ENCODE measurements around the gene MYADM. TPM values are rescaled to one million over a fixed set of nuclear protein-coding genes. Genes with fewer than 3 reads are reported as not detected.
"Not testable (repeated sequence)": the region's sequence is repeated elsewhere in the genome, so short reads cannot be mapped to it uniquely, and the experiment has no call there.

The MYADM gene
- total RNA-seq, 1 experiment from 2014 or later: 39.0 TPM

DNA sequence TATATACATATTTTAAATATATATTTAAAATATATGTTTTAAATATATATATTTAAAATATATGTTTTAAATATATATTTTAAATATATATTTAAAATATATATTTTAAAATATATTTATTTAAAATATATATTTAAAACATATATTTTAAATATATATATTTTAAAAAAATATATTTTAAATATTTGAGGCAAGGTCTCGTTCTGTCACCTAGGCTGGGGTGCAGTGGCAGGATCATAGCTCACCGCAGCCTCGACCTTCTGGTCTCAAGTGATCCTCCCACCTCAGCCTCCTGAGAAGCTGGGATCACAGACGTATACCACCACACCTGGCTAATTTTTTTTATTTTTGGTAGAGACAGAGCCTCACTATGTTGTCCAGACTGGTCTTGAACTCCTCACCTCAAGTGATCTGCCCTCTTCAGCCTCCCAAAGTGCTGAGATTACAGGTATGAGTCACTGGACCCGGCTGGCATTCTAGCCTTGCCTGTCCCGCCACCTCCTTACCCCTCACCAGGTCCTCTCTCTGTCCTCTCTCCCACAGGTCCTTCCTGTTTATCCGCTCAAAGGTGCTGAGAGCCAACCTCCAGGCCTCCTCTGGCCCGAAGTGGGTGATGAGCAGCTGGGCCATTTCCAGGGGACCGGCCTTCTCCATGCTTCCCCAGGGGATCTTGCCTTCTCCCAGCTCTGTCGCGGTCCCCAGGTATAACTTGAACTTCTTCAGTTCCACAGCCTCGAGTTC is 44.1 kb upstream of the MYADM start:
- no peak for TF ChIP-seq CTCF (IDR thresholded peaks at IDR 0.05; ENCODE audit: unreplicated experiment)
- Mint-ChIP-seq H3K27ac (ENCODE audit: low read depth, unreplicated experiment) (no peak overlapping the region), H3K4me1 (ENCODE audit: insufficient read depth, unreplicated experiment) (no peaks in the 10 kb centered on the region), H3K4me3 (ENCODE audit: unreplicated experiment) (no peak overlapping the region), H3K27me3 (ENCODE audit: insufficient read depth, unreplicated experiment) (no peaks in the 10 kb centered on the region), H3K9me3 (ENCODE audit: unreplicated experiment) (peaks cover 4% of the 10 kb centered on the region), H3K36me3 (ENCODE audit: insufficient read depth, unreplicated experiment) (no peaks in the 10 kb centered on the region)
- no peak for DNase-seq (ENCODE audit: unreplicated experiment)
- ChIA-PET POLR2A (interaction anchor here (0.6 kb wide), 1 partner anchor 298 kb away, joined by 3 read pairs; no protein-coding TSS in a partner anchor), CTCF (interaction anchor here (0.9 kb wide), 1 partner anchor 28 kb away, joined by 4 read pairs; no protein-coding TSS in a partner anchor)
- BruUV-seq (replicated peaks): no TSS peak
- intact Hi-C loops (cut with micrococcal nuclease): no loop called here

DNA sequence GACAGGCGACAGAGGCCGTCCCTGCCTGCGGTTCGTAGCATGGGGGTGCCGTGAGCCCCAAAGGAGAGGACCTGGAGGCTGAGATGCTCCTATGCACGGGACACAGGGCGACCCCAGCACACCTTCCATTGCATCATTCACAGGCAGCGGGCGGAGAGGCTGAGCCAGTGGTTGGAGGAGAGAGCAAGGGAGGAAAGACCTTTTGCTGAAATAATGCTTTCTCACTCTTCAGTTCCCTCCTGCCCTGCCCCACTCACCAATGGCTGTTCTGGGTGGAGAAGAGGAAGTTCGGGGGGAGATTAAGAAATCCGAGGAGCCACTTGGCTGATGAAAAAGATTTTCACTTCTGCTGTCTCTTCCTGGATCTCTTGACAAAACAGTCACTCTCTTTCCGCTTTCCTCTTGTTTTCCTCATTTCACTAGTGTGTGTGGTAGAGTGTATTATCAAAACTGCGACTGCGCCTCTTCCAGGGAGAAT is 43.5 kb upstream of the MYADM start, which contains the start of gene NLRP12:
Gene NLRP12, minus strand, starts transcription at position 181 of the 478 bp plus-strand sequence. Its CDS starts 140 bp downstream, at position 41.
- H3K36me3 Mint-ChIP-seq (ENCODE audit: insufficient read depth, unreplicated experiment): no peaks in the 10 kb centered on the region
- CTCF ChIA-PET: interaction anchor here (0.6 to 0.9 kb wide), 2 partner anchors 28 to 586 kb away, joined by 3 to 4 read pairs; no protein-coding TSS in a partner anchor
- intact Hi-C loops (cut with micrococcal nuclease): no loop called here
- DNase-seq (ENCODE audit: unreplicated experiment): no peak
- no peaks in the 10 kb centered on the region for H3K4me1 Mint-ChIP-seq (ENCODE audit: insufficient read depth, unreplicated experiment)
- BruUV-seq (replicated peaks): no TSS peak
- H3K4me3 Mint-ChIP-seq (ENCODE audit: unreplicated experiment): no peak within 1 kb of the TSS
- peaks cover 4% of the 10 kb centered on the region for H3K9me3 Mint-ChIP-seq (ENCODE audit: unreplicated experiment)
- POLR2A ChIA-PET: interaction anchor here (0.6 kb wide), 1 partner anchor 298 kb away, joined by 3 read pairs; no protein-coding TSS in a partner anchor
- H3K27me3 Mint-ChIP-seq (ENCODE audit: insufficient read depth, unreplicated experiment): no peaks in the 10 kb centered on the region
- no peak within 1 kb of the TSS for H3K27ac Mint-ChIP-seq (ENCODE audit: low read depth, unreplicated experiment)
- TF ChIP-seq CTCF (IDR thresholded peaks at IDR 0.05; ENCODE audit: unreplicated experiment): no peak

- no peak overlapping the region for H3K27ac Mint-ChIP-seq (ENCODE audit: low read depth, unreplicated experiment)
- no peaks in the 10 kb centered on the region for H3K9me3 Mint-ChIP-seq (ENCODE audit: unreplicated experiment)
- intact Hi-C loops (cut with micrococcal nuclease): no loop called here
- H3K36me3 Mint-ChIP-seq (ENCODE audit: insufficient read depth, unreplicated experiment): no peaks in the 10 kb centered on the region
- no peaks in the 10 kb centered on the region for H3K4me1 Mint-ChIP-seq (ENCODE audit: insufficient read depth, unreplicated experiment)
- H3K4me3 Mint-ChIP-seq (ENCODE audit: unreplicated experiment): no peak overlapping the region
- H3K27me3 Mint-ChIP-seq (ENCODE audit: insufficient read depth, unreplicated experiment): no peaks in the 10 kb centered on the region
- ChIA-PET POLR2A (interaction anchor here (0.5 kb wide), 1 partner anchor 289 kb away, joined by 3 read pairs; the partner anchor contains the start of genes PRPF31 and TFPT), CTCF (interaction anchor here (1.0 kb wide), 1 partner anchor 34 kb away, joined by 3 read pairs; no protein-coding TSS in a partner anchor)
- TF ChIP-seq CTCF (IDR thresholded peaks at IDR 0.05; ENCODE audit: unreplicated experiment): no peak
- no peak for DNase-seq (ENCODE audit: unreplicated experiment)
- BruUV-seq (replicated peaks): no TSS peak
These were observed 40.8 kb upstream of the MYADM start for GRCh38 chr19:53826876-53827275.

DNA sequence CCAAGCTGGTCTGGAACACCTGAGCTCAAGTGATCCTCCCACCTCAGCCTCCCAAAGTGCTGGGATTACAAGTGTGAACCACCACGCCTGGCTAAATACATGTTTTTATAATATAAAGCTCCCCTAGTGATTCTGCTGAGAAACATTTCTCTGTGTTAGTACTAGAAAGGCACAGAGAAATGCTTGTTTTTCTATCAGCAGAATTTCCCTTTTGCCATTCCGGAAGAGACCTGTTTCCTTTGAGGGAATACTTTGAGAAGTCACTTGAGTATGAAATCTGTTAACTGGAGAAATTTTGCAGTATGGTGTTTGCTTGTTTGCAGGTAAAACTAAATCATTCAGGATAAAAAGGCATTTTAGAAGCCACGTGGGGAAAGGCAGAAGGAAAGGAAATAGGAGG is 39.2 kb upstream of the MYADM start:
- H3K4me3 Mint-ChIP-seq (ENCODE audit: unreplicated experiment): no peak overlapping the region
- H3K4me1 Mint-ChIP-seq (ENCODE audit: insufficient read depth, unreplicated experiment): no peaks in the 10 kb centered on the region
- no peaks in the 10 kb centered on the region for H3K9me3 Mint-ChIP-seq (ENCODE audit: unreplicated experiment)
- ChIA-PET POLR2A (interaction anchor here (0.6 kb wide), 1 partner anchor 56 kb away, joined by 3 read pairs; no protein-coding TSS in a partner anchor), CTCF (no interaction called here)
- no peak for TF ChIP-seq CTCF (IDR thresholded peaks at IDR 0.05; ENCODE audit: unreplicated experiment)
- BruUV-seq (replicated peaks): no TSS peak
- intact Hi-C loops (cut with micrococcal nuclease): no loop called here
- H3K36me3 Mint-ChIP-seq (ENCODE audit: insufficient read depth, unreplicated experiment): no peaks in the 10 kb centered on the region
- peaks cover 5% of the 10 kb centered on the region for H3K27me3 Mint-ChIP-seq (ENCODE audit: insufficient read depth, unreplicated experiment)
- no peak for DNase-seq (ENCODE audit: unreplicated experiment)
- H3K27ac Mint-ChIP-seq (ENCODE audit: low read depth, unreplicated experiment): no peak overlapping the region

GRCh38 chr19:53832861-53833260 is 34.8 kb upstream of the MYADM start:
- CTCF ChIA-PET; H3K4me3 Mint-ChIP-seq (ENCODE audit: unreplicated experiment); DNase-seq (ENCODE audit: unreplicated experiment); POLR2A ChIA-PET; H3K27ac Mint-ChIP-seq (ENCODE audit: low read depth, unreplicated experiment); H3K36me3 Mint-ChIP-seq (ENCODE audit: insufficient read depth, unreplicated experiment); H3K9me3 Mint-ChIP-seq (ENCODE audit: unreplicated experiment); BruUV-seq (replicated peaks); H3K4me1 Mint-ChIP-seq (ENCODE audit: insufficient read depth, unreplicated experiment); intact Hi-C loops (cut with micrococcal nuclease): not testable (repeated sequence)
- peaks cover 12% of the 10 kb centered on the region for H3K27me3 Mint-ChIP-seq (ENCODE audit: insufficient read depth, unreplicated experiment)

- peak overlapping the region; percentile 31 for H3K27ac Mint-ChIP-seq (ENCODE audit: low read depth, unreplicated experiment)
- POLR2A ChIA-PET; H3K4me1 Mint-ChIP-seq (ENCODE audit: insufficient read depth, unreplicated experiment); BruUV-seq (replicated peaks); H3K27me3 Mint-ChIP-seq (ENCODE audit: insufficient read depth, unreplicated experiment); H3K4me3 Mint-ChIP-seq (ENCODE audit: unreplicated experiment); DNase-seq (ENCODE audit: unreplicated experiment); H3K9me3 Mint-ChIP-seq (ENCODE audit: unreplicated experiment); H3K36me3 Mint-ChIP-seq (ENCODE audit: insufficient read depth, unreplicated experiment); intact Hi-C loops (cut with micrococcal nuclease): not testable (repeated sequence)
- CTCF ChIA-PET: interaction anchor here (0.7 kb wide), 1 partner anchor 188 kb away, joined by 3 read pairs; no protein-coding TSS in a partner anchor
These were observed 29.2 kb upstream of the MYADM start for GRCh38 chr19:53838446-53838845.
